Adipose tissue (tissue), 3 donors: Measurements from ENCODE around the gene TMEM63A. TPM values are rescaled to one million over a fixed set of nuclear protein-coding genes. Genes with fewer than 3 reads are reported as not detected.

ENCODE experiments used
- H3K27ac ChIP-seq: one replicate; pipeline ENCODE4 v1.5.1; 2013; ENCODE audit warnings: low read depth, low read length
- WGBS, 3 donors: extraction: QIAGEN DNeasy Blood & Tissue Kit; methylation state at CpG; one replicate each; pipeline ENCODE4 v1.1.7; 2013; 5-methylcytosine and 5-hydroxymethylcytosine counted together
- polyA plus RNA-seq, 3 donors: library from polyadenylated mRNA; stranded (reverse); fragments of 200-250 nt; gene quantifications; one replicate each; pipeline ENCODE4 v1.2.3, GENCODE V29; 2013
- donor health status: healthy with polysubstance abuse.
- donor health status: Bipolar disorder and iron deficiency.
- donor health status: healthy.

The TMEM63A gene
- polyA plus RNA-seq, 3 donors = 26.2 to 51.8 (median 45.9) TPM

- WGBS, 3 donors = 61 to 91% (median 87%) methylated on average over 12 of the region's 12 CpGs
- no peak overlapping the region for H3K27ac ChIP-seq
These were observed 7.0 kb downstream of the TMEM63A start for GRCh38 chr1:225875044-225875815.

- WGBS, 3 donors = 90 to 98% (median 94%) methylated on average over 11 of the region's 11 CpGs
- H3K27ac ChIP-seq = no peak overlapping the region
These were observed 7.7 kb downstream of the TMEM63A start for GRCh38 chr1:225874431-225874830.

GRCh38 chr1:225873281-225873850 lies 8.8 kb downstream of the TMEM63A start:
- H3K27ac ChIP-seq = no peak overlapping the region
- 80 to 85% (median 83%) methylated on average over 10 of the region's 10 CpGs for WGBS, 3 donors

GRCh38 chr1:225872075-225872430 lies 10.1 kb downstream of the TMEM63A start:
- 67 to 81% (median 81%) methylated on average over 3 of the region's 3 CpGs for WGBS, 3 donors
- H3K27ac ChIP-seq = no peak overlapping the region

- H3K27ac ChIP-seq = no peak overlapping the region
- 58 to 79% (median 78%) methylated on average over 11 of the region's 11 CpGs for WGBS, 3 donors
These were observed 10.7 kb downstream of the TMEM63A start for GRCh38 chr1:225871359-225872074.

GRCh38 chr1:225870911-225871310 lies 11.3 kb downstream of the TMEM63A start:
- 60 to 72% (median 69%) methylated on average over 3 of the region's 3 CpGs for WGBS, 3 donors

GRCh38 chr1:225868631-225869330 lies 13.4 kb downstream of the TMEM63A start:
- 88 to 93% (median 92%) methylated on average over 8 of the region's 8 CpGs for WGBS, 3 donors
- no peak overlapping the region for H3K27ac ChIP-seq

More at GRCh38 chr1:225870911-225871310, 11.3 kb downstream of the TMEM63A start:
- H3K27ac ChIP-seq = no peak overlapping the region

- 67 to 80% (median 68%) methylated on average over 6 of the region's 6 CpGs for WGBS, 3 donors
- H3K27ac ChIP-seq = no peak overlapping the region
These were observed 15.2 kb downstream of the TMEM63A start for GRCh38 chr1:225866981-225867380.

GRCh38 chr1:225866061-225866837 lies 15.9 kb downstream of the TMEM63A start:
- whole genome bisulfite sequencing, 3 donors = 51 to 82% (median 65%) methylated on average over 8 of the region's 8 CpGs
- no peak overlapping the region for H3K27ac ChIP-seq

- WGBS, 3 donors = 83 to 85% (median 84%) methylated on average over 13 of the region's 13 CpGs
- no peak overlapping the region for H3K27ac ChIP-seq
These were observed 16.7 kb downstream of the TMEM63A start for GRCh38 chr1:225865514-225865913.

GRCh38 chr1:225863167-225863566 lies 19.0 kb downstream of the TMEM63A start:
- 88 to 96% (median 94%) methylated on average over 5 of the region's 5 CpGs for WGBS, 3 donors
- H3K27ac ChIP-seq = no peak overlapping the region

GRCh38 chr1:225862581-225862950 lies 19.6 kb downstream of the TMEM63A start:
- 78 to 93% (median 90%) methylated on average over 13 of the region's 13 CpGs for WGBS, 3 donors

GRCh38 chr1:225861834-225862580 lies 20.2 kb downstream of the TMEM63A start:
- WGBS, 3 donors = 84 to 88% (median 86%) methylated on average over 13 of the region's 13 CpGs

More at GRCh38 chr1:225862581-225862950, 19.6 kb downstream of the TMEM63A start:
- no peak overlapping the region for H3K27ac ChIP-seq

GRCh38 chr1:225860876-225861441 lies 21.2 kb downstream of the TMEM63A start:
- H3K27ac ChIP-seq = no peak overlapping the region
- WGBS, 3 donors = 78 to 95% (median 87%) methylated on average over 7 of the region's 7 CpGs

More at GRCh38 chr1:225861834-225862580, 20.2 kb downstream of the TMEM63A start:
- no peak overlapping the region for H3K27ac ChIP-seq

- H3K27ac ChIP-seq = no peak overlapping the region
- 86 to 94% (median 87%) methylated on average over 5 of the region's 5 CpGs for WGBS, 3 donors
These were observed 22.1 kb downstream of the TMEM63A start for GRCh38 chr1:225860107-225860506.

GRCh38 chr1:225859151-225859550 lies 23.0 kb downstream of the TMEM63A start:
- WGBS, 3 donors = 93 to 98% (median 96%) methylated on average over 5 of the region's 5 CpGs
- no peak overlapping the region for H3K27ac ChIP-seq

- WGBS, 3 donors = 56 to 68% (median 66%) methylated on average over 6 to 7 of the region's 7 CpGs
- H3K27ac ChIP-seq = no peak overlapping the region
These were observed 24.9 kb downstream of the TMEM63A start for GRCh38 chr1:225857256-225857655.
